Stimulated activated CD4-positive, alpha-beta T cell treated with anti-CD3 and anti-CD28 coated beads, Interleukin-4, amount 100 ng/mL, for 48 hours (primary cell): ENCODE results near the gene BICDL1.

Experiments used
- DNase-seq, 2 donors: peaks; one replicate each; pipeline ENCODE4 v3.0.0-alpha.2; 2020; ENCODE audit warnings: low read depth in 2 of 2

BICDL1 gene

DNA sequence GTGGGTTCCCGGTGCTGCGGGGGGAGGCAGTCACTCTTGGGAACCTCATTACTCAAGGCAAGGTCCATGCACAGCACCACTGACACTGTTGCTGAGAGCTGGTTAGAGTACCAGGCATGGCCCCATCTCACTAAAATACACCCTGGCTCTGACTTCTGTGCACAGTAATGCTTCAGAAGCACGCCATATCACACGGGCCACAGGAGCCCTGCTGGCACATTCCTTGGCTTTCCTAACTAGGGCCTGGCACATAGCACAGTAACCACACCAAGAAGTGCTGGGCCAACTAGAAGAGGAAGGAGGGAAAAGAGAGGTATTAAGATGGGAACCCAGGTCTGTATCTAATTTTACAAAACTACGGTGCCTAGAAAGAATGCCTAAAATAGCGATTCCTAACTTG is 141.0 kb downstream of the BICDL1 start:
- DNase-seq = no peak

DNA sequence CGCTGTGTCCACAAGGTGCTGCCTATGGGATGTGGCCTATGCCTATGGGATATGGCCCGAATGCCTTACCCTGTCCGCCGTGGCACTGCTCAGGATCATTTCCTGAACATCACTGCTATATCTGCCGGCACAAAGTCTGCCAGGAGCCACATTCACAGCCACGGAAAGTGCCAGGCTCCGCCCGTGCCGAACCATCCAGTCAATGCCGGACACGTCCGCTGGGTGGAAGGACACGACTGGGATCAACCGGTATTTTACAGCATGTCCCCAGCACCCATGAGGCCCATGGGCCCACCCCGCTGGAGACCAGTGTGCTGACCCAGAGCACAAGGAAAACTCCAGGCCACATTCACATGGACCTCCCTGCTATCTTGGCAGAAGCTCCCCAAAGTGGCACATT is 142.1 kb downstream of the BICDL1 start:
- no peak for DNase-seq

DNA sequence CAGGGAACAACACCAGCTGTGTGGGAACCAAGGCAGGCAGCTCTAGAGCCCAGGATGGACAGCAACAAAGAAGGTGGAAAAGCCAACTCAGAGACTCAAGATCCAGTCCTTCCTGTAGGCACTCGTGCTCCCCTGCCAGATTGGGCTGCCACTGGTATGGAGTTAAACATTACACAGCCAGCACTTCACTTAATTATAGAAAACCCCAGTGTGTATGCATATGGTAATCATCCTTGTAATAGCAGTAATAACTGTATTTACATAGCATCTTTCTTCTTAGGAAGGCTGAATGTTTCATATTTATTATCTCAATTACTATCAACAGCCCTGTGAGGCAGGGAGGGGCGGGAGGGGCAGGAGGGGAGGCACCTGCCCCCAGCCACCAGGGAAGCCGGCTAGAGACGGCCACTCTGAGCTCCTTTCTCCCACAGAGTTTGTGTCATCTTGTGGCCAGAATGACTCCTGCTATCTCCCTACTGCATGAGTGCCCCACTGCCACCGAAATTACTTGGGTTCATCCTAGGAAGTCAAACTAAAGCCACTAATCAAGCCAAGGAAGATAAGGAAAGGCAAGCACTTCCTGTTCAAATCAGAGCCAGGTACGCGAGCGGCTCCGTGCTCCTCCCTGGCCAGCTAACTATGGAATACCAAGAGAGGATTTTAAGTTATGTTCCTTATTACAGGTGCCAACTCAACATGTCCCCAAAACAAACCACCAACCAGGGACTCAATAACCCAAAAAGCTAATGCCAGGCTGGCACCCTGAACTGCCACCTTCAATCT is 143.2 kb downstream of the BICDL1 start:
- DNase-seq = no peak

DNA sequence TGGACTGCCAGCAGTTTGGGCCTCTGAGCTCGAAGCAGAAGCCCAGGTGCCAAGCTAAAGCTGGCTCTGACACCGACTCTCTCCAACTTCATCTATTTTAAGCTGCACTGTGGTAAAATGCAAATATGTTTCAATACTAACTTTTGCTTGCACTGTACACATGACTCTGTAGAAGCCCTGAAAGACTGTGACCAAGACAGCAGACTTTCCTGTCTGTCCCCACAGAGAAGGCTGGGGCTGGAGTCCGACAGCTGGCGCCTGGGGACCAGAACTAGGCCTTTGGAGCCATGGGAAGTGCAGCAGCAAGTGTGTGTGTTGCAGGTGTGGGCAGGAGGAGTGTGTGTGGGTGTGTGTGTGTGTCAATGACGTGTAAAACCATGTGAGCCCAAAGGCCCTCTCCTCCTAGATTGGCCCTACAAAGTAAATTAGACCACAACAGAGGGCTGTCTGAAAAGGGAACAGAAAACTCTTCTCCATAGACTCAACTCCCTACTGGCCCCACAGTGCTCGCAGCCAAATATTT is 143.9 kb downstream of the BICDL1 start:
- no peak for DNase-seq

DNA sequence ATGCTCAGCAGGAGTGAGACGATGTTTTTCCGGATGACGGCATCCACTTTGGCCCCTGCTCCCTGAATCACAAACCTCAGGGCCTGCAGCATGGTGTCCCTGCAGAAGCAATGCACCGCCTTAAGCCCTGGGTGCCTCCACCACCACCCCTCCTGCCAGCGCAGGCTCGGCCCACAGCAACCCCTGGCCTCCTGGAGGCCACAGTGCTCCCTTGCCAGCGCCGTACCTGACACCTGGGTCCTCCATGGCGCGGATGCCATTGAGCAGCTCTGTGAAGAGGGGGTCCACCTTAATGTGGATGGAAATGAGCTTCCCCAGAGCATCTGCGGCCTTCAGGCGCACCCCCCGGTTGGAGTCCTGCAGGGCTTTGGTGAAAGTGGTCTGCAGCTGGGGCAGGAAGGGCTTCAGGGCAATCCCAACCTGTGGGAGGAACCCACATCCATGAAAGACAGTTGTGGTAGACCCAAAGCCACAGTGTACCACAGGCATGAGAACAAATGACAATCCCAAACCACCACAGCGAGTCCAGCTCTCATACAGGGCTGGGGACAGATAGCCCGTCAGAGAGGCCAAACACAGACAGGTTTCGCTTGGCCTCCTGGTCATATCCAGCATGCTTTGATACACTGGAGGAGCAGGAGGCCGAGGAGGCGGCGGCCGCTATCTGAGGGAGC is 145.4 kb downstream of the BICDL1 start:
- DNase-seq = no peak

DNA sequence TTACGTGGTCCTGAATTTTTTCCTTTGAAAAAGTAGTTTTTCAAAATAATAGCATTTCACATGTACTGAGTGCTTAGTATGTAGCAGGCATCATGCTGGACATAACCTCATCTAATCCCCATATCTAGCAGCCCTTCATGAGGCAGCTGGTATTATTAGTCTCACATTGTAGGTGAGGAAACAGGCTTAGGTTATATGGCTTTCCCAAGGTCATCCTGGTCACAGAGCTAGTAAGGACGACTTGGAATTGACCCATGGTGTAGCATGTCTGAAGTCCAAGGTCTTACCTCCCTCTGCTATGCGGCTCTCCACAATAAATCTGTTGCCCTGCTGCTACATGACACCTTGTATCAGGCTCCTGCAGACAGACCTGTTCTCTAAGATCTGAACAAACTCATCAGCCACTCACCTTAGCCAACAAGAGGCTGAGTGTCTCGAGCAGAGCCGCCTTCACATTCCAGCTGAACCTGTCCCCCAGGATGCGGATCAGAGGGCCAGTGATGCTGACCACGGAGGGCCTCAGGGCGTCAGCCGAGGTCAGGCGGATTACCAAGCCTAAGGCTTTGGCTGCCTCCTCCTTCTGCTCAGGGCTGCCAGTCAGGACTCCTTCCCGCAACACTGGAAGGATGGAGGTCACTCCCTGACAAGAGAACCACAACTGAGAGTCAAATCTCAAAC is 147.2 kb downstream of the BICDL1 start:
- DNase-seq = no peak

DNA sequence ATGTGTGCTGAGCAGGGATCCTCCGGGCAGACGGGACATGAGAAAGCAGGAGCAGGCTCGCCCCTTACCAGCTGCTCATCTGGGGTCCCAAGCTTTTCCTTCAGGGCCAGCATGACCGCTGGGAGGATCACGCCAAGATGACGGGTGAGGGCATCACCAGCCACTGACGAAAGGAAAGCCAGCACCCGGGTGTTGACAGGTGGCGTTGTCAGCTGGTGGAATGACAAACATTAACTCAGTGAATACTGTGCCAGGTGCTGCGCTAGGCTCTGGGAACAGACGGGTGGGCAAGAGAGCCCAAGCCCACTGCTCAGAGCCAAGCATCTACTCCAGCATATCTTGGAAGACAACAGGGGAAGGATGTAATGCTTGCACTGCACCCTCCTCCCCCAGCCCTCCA is 148.8 kb downstream of the BICDL1 start:
- no peak for DNase-seq

DNA sequence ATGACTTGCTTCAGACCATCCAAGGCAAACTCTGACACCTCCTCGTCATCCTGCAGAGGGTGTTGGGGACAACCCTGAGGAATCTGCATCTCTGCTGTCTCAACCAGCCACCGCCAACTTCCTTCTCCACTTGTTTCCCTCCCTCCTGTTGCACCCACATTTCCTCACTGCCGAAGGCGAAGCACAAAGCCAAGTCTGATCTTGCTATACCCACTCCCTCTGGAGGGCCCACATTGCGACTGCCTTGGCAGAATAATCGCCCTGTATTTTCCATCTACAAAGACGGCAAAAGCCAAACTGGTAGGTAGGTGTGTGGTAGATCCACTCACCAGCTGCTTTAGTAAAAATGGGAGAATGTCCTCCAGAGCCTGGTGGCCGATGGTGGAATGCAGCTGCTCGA is 149.3 kb downstream of the BICDL1 start:
- DNase-seq = no peak

DNA sequence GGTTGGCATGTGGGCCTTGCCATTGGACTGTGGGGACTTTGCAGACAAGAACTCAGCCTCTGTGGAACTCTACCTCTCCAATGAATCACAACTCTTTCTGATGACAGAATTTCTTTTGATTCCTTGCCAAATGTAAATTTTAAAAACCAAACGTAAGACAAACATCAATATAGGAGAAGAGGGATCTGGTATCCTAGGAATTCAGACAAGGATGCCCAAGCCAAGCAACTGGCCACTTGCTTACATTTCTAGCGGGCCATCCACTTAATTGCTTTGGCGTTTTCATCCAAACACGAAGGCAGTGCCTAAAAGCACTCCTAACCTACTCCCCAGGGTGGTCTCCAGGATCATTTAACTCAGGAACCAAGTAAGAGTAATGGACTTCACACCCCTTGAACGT is 150.9 kb downstream of the BICDL1 start:
- no peak for DNase-seq

DNA sequence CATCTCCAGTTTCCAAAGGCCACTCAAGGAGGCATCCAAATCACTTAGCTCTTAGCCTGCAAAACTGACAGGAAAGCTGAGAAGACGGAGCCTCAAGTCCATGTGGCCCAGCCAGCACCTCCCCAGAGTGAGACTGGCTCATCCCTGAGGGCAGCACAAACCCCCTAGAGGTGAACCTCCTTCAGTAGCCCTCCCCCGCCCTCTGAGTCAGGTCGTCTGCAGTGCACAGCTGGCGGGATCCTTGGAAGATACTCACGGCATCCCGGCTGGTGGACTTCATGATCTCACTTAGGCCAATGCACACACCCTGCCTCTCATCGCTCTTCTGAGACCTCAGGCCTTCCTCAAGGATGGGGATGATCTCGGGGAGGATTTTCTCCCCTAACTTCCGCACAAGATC is 151.6 kb downstream of the BICDL1 start:
- no peak for DNase-seq

DNA sequence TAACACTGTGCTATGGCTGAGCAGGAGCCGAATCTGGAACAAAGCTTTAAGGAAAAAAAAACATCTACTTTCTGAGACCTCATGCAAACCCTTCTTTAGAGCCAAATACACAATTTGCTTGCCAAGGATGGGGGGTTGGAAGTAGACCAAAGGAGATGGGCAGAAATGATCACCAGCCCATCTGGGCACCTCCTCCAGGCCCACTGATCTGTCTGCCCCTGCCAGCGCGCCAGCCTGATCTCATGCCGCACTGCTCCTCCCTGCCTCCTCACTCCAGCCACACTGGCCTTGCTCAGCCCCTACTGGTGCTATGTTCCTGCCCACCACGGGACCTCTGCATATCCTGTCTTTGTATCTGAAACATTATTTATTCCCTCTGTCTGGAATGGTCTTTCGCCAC is 152.3 kb downstream of the BICDL1 start:
- DNase-seq = no peak

DNA sequence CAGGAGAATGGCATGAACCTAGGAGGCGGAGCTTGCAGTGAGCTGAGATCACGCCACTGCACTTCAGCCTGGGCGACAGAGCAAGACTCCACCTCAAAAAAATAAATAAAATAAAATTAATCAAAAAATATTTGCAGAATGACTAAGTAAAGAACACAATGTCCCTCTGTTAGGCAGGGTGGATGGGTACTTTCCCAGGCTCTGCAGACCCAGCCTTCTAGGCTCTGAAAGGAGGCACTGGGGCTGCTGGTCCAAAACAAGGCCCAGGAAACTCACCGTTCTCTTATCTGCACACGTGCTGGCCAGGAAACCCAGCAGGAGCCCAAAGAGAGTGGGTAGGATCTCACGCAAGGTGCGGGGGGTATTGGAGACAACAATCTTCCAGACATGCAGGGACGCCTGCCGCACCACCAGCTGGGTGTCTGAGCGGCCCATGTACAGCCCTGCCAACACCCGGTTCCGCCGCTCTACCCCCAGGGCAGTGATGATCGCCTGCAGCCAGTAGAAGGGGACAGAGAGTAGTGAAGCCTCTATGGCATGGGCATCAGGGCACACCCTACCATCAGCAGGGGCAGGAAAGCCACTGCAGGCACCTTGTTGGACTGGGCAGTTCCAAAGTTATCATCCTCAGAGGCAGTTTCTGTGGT is 153.3 kb downstream of the BICDL1 start:
- DNase-seq = no peak
